Endothelial cell of umbilical vein (primary cell): ENCODE results near the gene GNG10. TPM values are rescaled to one million over a fixed set of nuclear protein-coding genes. Genes with fewer than 3 reads are reported as not detected.

Experiments
- BruUV-seq: library from RNA; stranded (reverse); fragments of 400-500 nt; replicated peaks from 2 replicates; lab custom pipeline; 2021; lab: Mats Ljungman, UMichigan
- CTCF ChIA-PET: fragments of 300-600, 350-600 bp; sonication (Branson Sonifier 250); formaldehyde crosslinking; loops from one replicate; lab custom pipeline; 2021; ENCODE audit warnings: antibody characterized with exemption, inconsistent platforms; lab: Charles Lee
- POLR2A ChIA-PET: fragments of 300-600, 350-600 bp; sonication (Branson Sonifier 250); formaldehyde crosslinking; loops from one replicate; lab custom pipeline; 2021; ENCODE audit warnings: antibody characterized with exemption, inconsistent platforms; lab: Charles Lee
- DNase-seq: peaks from one replicate; pipeline ENCODE4 v3.0.0-alpha.2; 2011; ENCODE audit warnings: low read depth, low spot score
- FAIRE-seq: peaks from 2 replicates; lab custom pipeline; 2011; peaks lifted over from hg19 to GRCh38; lab: Jason Lieb, UNC
- H2AFZ ChIP-seq: 2 replicates; pipeline ENCODE4 v1.6.0; 2012; ENCODE audit warnings: low read depth, low read length, control low read depth, inconsistent platforms
- H3K27ac ChIP-seq: 2 replicates; pipeline ENCODE4 v1.5.1; 2011; ENCODE audit warnings: low read depth, mild to moderate bottlenecking, control low read depth, low read length, moderate library complexity; ENCODE audit not compliant: insufficient read depth
- H3K27me3 ChIP-seq, 2 experiments: 2 replicates each; pipeline versions ENCODE4 v1.6.0 to v1.6.1; 2011; ENCODE audit warnings: low read length in 2 of 2, mixed read lengths in 1 of 2; ENCODE audit not compliant: control insufficient read depth in 2 of 2, insufficient read depth in 2 of 2
- H3K36me3 ChIP-seq, 2 experiments: 2 replicates in 1 of 2; 3 replicates in 1 of 2; pipeline ENCODE4 v1.5.1; 2011; ENCODE audit warnings: low read length in 2 of 2, mild to moderate bottlenecking in 1 of 2, moderate library complexity in 1 of 2; ENCODE audit not compliant: control insufficient read depth in 2 of 2, insufficient read depth in 2 of 2; ENCODE audit errors: extremely low read depth in 1 of 2
- H3K4me1 ChIP-seq: 3 replicates; pipeline ENCODE4 v1.5.1; 2011; ENCODE audit warnings: mild to moderate bottlenecking, low read length; ENCODE audit not compliant: control insufficient read depth, insufficient read depth; ENCODE audit errors: extremely low read depth
- H3K4me2 ChIP-seq: 2 replicates; pipeline ENCODE4 v1.6.1; 2011; ENCODE audit warnings: low read length, control low read depth, mixed read lengths; ENCODE audit not compliant: insufficient read depth
- H3K4me3 ChIP-seq, 3 experiments: fragments of 200-600 bp in 1 of 3; sonication (generic), shearing (Covaris generic) in 1 of 3; replicated peaks in 1 of 3; 2 replicates each; pipeline ENCODE4 v1.5.1; 2011 to 2016; ENCODE audit warnings: control low read depth in 3 of 3, low read length in 3 of 3, mild to moderate bottlenecking in 2 of 3, inconsistent platforms in 1 of 3, low read depth in 1 of 3, moderate library complexity in 1 of 3; ENCODE audit not compliant: insufficient read depth in 1 of 3
- H3K79me2 ChIP-seq: 2 replicates; pipeline ENCODE4 v1.6.0; 2012; ENCODE audit warnings: low read length, inconsistent platforms; ENCODE audit not compliant: control insufficient read depth, insufficient read depth
- H3K9ac ChIP-seq: replicated peaks from 2 replicates; pipeline ENCODE3; 2011; ENCODE audit warnings: low read length, control low read depth; ENCODE audit not compliant: insufficient read depth; ENCODE audit errors: extremely low read depth
- H3K9me1 ChIP-seq: replicated peaks from 3 replicates; pipeline ENCODE4 v1.6.0; 2011; ENCODE audit warnings: mild to moderate bottlenecking, low read length; ENCODE audit not compliant: control insufficient read depth, insufficient read depth; ENCODE audit errors: extremely low read depth
- H3K9me3 ChIP-seq: replicated peaks from 2 replicates; pipeline ENCODE4 v1.5.1; 2012; ENCODE audit warnings: low read length, inconsistent platforms; ENCODE audit not compliant: control insufficient read depth, insufficient read depth
- H4K20me1 ChIP-seq: replicated peaks from 2 replicates; pipeline ENCODE3; 2011; ENCODE audit warnings: mild to moderate bottlenecking, low read length; ENCODE audit not compliant: control insufficient read depth, insufficient read depth; ENCODE audit errors: extremely low read depth
- CTCF ChIP-seq, 2 donors: IDR thresholded peaks; 1 replicate in 1 of 2; 2 replicates in 1 of 2; pipeline ENCODE4 v1.5.1; 2011; ENCODE audit warnings: low read length in 2 of 2, mild to moderate bottlenecking in 2 of 2, moderate library complexity in 2 of 2, control low read depth in 1 of 2, inconsistent platforms in 1 of 2, low read depth in 1 of 2; ENCODE audit not compliant: insufficient read depth in 1 of 2; ENCODE audit errors: extremely low read depth in 1 of 2
- EZH2 ChIP-seq: IDR thresholded peaks from 2 replicates; pipeline ENCODE4 v1.6.1; 2012; ENCODE audit warnings: borderline replicate concordance, low read depth, mild to moderate bottlenecking, moderate library complexity, low read length, inconsistent platforms; ENCODE audit not compliant: severe bottlenecking
- FOS ChIP-seq: IDR thresholded peaks from 2 replicates; pipeline ENCODE4 v1.6.1; 2011; ENCODE audit warnings: mild to moderate bottlenecking, low read length, moderate library complexity, borderline replicate concordance; ENCODE audit not compliant: insufficient read depth
- GATA2 ChIP-seq: IDR thresholded peaks from 2 replicates; pipeline ENCODE4 v1.7.0; 2011; ENCODE audit warnings: low read depth, mild to moderate bottlenecking, moderate library complexity, mixed read lengths, low read length; ENCODE audit not compliant: insufficient read length, insufficient read depth
- JUN ChIP-seq: IDR thresholded peaks from 2 replicates; pipeline ENCODE4 v1.6.1; 2011; ENCODE audit warnings: borderline replicate concordance, low read depth; ENCODE audit not compliant: insufficient read length, insufficient read depth
- POLR2AphosphoS5 ChIP-seq: IDR thresholded peaks from 2 replicates; pipeline ENCODE4 v1.6.1; 2012; ENCODE audit warnings: low read depth, mild to moderate bottlenecking, control low read depth, low read length, moderate library complexity; ENCODE audit not compliant: insufficient read depth
- dilution Hi-C: fragments of 300-500 bp; cut with MboI; formaldehyde crosslinking; loops from one replicate; pipeline ENCODE4 v1.15.0; 2019; ENCODE audit warnings: low sequenced_read_pairs; ENCODE audit not compliant: extremely low pct_ligation_motif_present
- intact Hi-C: fragments of 100-400 bp; cut with micrococcal nuclease; formaldehyde crosslinking; loops from one replicate; pipeline ENCODE4 v1.10.0; 2022
- polyA plus RNA-seq, 4 experiments: library from polyadenylated mRNA; depleted of rRNA in 3 of 4; stranded (reverse) in 3 of 4; unstranded in 1 of 4; fragments of >200 nt; gene quantifications; 2 replicates each; pipeline versions ENCODE4 v1.2.1 to v1.2.3, GENCODE V29; 2011 to 2012; ENCODE audit warnings: missing spikeins in 1 of 4
- total RNA-seq: library from RNA; stranded (reverse); gene quantifications from 2 replicates; pipeline ENCODE4 v1.2.3, GENCODE V29; 2021

The GNG10 gene
- total and polyA plus RNA-seq, 2 donors (not counting 3 experiments of a cell fraction or from before 2014, with no cell fraction given) = 31.9 to 33.0 TPM

- Histone ChIP-seq H4K20me1 (peaks cover 6% of the 10 kb centered on the region), H3K79me2 (peaks cover 55% of the 10 kb centered on the region), H3K9me1 (no peaks in the 10 kb centered on the region), H3K27me3 (no peaks in the 10 kb centered on the region), H3K36me3 (no peaks in the 10 kb centered on the region), H3K9me3 (no peaks in the 10 kb centered on the region), H3K27ac (peak overlapping the region; percentile 73), H2AFZ (peak overlapping the region; percentile 74), H3K4me1 (peaks cover 31% of the 10 kb centered on the region), H3K4me3 (peak overlapping the region; percentile 88 to 98 (median 90)), H3K4me2 (peak overlapping the region; percentile 98), H3K9ac (peak overlapping the region; percentile 95)
- DNase-seq (peak; percentile 22), FAIRE-seq (no peak)
- POLR2A ChIA-PET = interaction anchor here (1.4 to 1.5 kb wide), 2 partner anchors 33 to 127 kb away, joined by 5 to 18 read pairs; partner anchors contain the start of gene PTGR1
- dilution Hi-C loops (no loop called here), intact Hi-C loops (loop anchor here (5.0 kb wide), 1 partner anchor 70 kb away; no protein-coding TSS in a partner anchor)
- no peak for TF ChIP-seq GATA2
- CTCF ChIA-PET = interaction anchor here (1.3 to 3.0 kb wide), 3 partner anchors 11 to 33 kb away, joined by 4 to 20 read pairs (median 16); partner anchors contain the start of gene PTGR1
- BruUV-seq = TSS peak; percentile 42
Observed at GRCh38 chr9:111632060-111632459, 29.3 kb upstream of the GNG10 start.

GRCh38 chr9:111632695-111633388 is 28.6 kb upstream of the GNG10 start:
- H3K79me2 ChIP-seq = peaks cover 63% of the 10 kb centered on the region
- H3K9me3 ChIP-seq = no peaks in the 10 kb centered on the region
- BruUV-seq = no TSS peak
- H3K9me1 ChIP-seq = no peaks in the 10 kb centered on the region
- CTCF ChIA-PET = interaction anchor here (2.6 to 3.0 kb wide), 2 partner anchors 11 to 34 kb away, joined by 16 to 20 read pairs; partner anchors contain the start of gene PTGR1
- no peak for TF ChIP-seq EZH2
- no peak for TF ChIP-seq CTCF (IDR thresholded peaks at IDR 0.05; ENCODE audit: extremely low read depth in 1 of 2, insufficient read depth in 1 of 2, low read depth in 1 of 2, low read length in 2 of 2)
- TF ChIP-seq FOS = no peak
- no peak for TF ChIP-seq POLR2AphosphoS5
- no peak for TF ChIP-seq JUN
- FAIRE-seq = no peak
- H3K4me2 ChIP-seq = peak overlapping the region; percentile 98
- H3K4me1 ChIP-seq = peaks cover 31% of the 10 kb centered on the region
- peaks cover 6% of the 10 kb centered on the region for H4K20me1 ChIP-seq
- DNase-seq = no peak
- intact Hi-C loops (loop anchor here (5.0 kb wide), 1 partner anchor 69 kb away; no protein-coding TSS in a partner anchor), dilution Hi-C loops (no loop called here)
- no peak overlapping the region for H3K27ac ChIP-seq
- no peaks in the 10 kb centered on the region for H3K27me3 ChIP-seq
- H3K9ac ChIP-seq = peak overlapping the region; percentile 95
- no peaks in the 10 kb centered on the region for H3K36me3 ChIP-seq
- POLR2A ChIA-PET = interaction anchor here (1.2 kb wide), 1 partner anchor 14 kb away, joined by 4 read pairs; no protein-coding TSS in a partner anchor
- H2AFZ ChIP-seq = no peak overlapping the region
- no peak overlapping the region for H3K4me3 ChIP-seq
